IPS-18c (cell line): Measurements from ENCODE around the gene ROR2.

ENCODE experiments used
- H3K4me3 ChIP-seq: 2 replicates; pipeline ENCODE4 v1.7.0; 2013; ENCODE audit warnings: low read depth, mild to moderate bottlenecking, low read length, moderate library complexity; ENCODE audit not compliant: insufficient read depth
- H3K9me3 ChIP-seq: one replicate; pipeline ENCODE4 v1.6.1; 2013; ENCODE audit warnings: mild to moderate bottlenecking, low read length, moderate library complexity; ENCODE audit not compliant: control insufficient read depth, insufficient read depth

Gene ROR2

GRCh38 chr9:91771864-91772263 lies 178.2 kb downstream of the ROR2 start:
- Histone ChIP-seq H3K4me3 (no peak overlapping the region), H3K9me3 (no peaks in the 10 kb centered on the region)

DNA sequence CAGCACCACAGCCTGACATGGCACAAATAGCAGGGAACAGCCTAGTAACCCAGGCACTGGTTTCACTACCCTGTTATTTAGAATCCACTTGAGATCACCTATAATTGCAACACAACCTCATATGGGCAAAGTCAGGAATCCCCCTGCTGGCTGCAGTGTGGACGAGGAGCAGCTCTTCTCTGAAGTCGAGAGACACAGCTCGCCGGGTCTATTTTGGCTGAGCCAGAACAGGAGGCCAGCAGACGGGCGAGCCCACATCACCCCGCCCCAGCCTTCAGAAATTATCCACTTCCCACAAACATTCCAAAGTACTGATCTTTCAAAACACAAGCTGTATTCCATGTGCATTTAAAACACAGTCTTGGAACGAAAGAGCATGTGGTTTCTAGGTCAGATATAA lies 179.0 kb downstream of the ROR2 start:
- H3K4me3 ChIP-seq: no peak overlapping the region
- H3K9me3 ChIP-seq: no peaks in the 10 kb centered on the region

DNA sequence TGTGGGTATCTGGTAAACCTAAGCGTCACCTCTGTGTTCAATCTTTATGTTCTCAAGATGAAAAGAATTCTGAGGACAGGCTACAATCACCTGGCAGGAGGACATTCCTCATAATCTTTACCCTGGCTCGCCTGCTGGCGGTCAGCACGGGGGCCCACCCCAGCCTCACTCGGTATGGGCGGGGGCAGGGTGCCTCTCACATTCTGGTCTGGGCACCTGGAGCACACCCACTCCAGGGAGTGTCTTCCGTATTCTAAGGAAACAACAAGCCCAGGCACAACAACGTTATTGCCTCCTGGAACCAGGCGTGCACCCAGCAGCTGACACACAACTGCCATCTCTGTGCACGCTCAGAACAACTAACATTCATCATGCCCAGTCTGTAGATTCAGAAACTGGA lies 179.8 kb downstream of the ROR2 start:
- H3K9me3 ChIP-seq: no peaks in the 10 kb centered on the region
- H3K4me3 ChIP-seq: no peak overlapping the region

GRCh38 chr9:91768977-91769916 lies 180.8 kb downstream of the ROR2 start:
- Histone ChIP-seq H3K4me3 (no peak overlapping the region), H3K9me3 (no peaks in the 10 kb centered on the region)

DNA sequence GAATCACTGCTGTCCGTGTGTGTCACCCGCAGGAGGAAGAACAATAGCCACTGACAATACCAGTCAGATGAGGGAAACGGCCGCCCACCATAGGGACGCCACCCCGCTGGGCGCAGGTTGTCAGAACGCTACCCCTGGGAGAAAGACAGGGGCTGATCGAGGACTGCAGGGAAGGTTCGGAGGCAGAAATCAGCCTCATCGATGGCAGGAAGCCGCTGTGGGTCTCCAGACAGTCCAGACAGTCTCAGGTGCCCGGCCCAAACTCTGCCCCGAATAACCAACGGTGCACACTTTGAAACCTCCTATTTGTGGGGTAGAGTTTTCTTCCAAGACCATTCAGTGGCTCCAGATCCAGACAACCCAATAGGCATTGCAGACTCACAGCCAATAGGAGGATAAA lies 181.5 kb downstream of the ROR2 start:
- H3K4me3 ChIP-seq: no peak overlapping the region

GRCh38 chr9:91766315-91767069 lies 183.5 kb downstream of the ROR2 start:
- H3K4me3 ChIP-seq: no peak overlapping the region

More for the DNA sequence above, 181.5 kb downstream of the ROR2 start:
- no peaks in the 10 kb centered on the region for H3K9me3 ChIP-seq

GRCh38 chr9:91765296-91765695 lies 184.7 kb downstream of the ROR2 start:
- Histone ChIP-seq H3K4me3 (no peak overlapping the region), H3K9me3 (no peaks in the 10 kb centered on the region)

More at GRCh38 chr9:91766315-91767069, 183.5 kb downstream of the ROR2 start:
- H3K9me3 ChIP-seq: no peaks in the 10 kb centered on the region

DNA sequence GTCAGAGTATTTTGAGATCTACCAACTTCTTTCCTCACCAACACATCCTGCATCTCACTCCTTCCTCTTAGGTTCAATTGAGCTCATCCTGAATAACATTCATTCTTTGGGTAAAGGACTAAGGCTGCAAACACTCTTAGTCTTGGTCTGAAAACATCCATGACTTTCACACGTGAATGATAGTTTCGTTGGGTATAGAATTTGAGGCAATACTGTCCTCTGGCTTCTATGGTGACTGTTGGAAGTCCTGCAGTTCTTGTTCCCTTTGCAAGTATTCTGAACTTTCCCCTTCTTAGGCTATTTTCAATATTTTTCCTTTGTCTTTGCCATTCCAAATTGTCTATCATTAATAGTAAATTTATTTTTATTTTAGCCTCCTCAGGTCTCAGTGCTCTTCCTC lies 185.4 kb downstream of the ROR2 start:
- Histone ChIP-seq H3K9me3 (no peaks in the 10 kb centered on the region), H3K4me3 (no peak overlapping the region)

GRCh38 chr9:91761362-91761761 lies 188.7 kb downstream of the ROR2 start:
- H3K9me3 ChIP-seq: no peaks in the 10 kb centered on the region
- no peak overlapping the region for H3K4me3 ChIP-seq

DNA sequence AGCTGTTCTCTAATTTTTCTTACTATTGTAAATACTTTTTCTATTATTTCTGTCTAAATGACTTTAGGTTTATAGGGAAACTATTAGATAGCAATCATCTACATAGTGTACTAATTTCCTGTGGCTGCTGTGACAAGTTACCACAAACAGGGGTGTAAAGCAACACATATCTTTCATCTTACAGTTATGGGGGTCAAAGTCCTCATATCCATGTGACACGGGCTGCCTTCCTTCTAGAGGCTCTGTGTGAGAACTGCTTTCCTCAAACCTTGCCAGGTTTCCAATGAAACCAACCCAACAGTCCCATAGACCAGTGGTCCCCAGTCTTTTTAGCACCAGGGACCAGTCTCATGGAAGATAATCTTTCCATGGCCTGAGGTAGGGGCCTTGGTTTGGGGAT lies 189.1 kb downstream of the ROR2 start:
- Histone ChIP-seq H3K4me3 (no peak overlapping the region), H3K9me3 (no peaks in the 10 kb centered on the region)

DNA sequence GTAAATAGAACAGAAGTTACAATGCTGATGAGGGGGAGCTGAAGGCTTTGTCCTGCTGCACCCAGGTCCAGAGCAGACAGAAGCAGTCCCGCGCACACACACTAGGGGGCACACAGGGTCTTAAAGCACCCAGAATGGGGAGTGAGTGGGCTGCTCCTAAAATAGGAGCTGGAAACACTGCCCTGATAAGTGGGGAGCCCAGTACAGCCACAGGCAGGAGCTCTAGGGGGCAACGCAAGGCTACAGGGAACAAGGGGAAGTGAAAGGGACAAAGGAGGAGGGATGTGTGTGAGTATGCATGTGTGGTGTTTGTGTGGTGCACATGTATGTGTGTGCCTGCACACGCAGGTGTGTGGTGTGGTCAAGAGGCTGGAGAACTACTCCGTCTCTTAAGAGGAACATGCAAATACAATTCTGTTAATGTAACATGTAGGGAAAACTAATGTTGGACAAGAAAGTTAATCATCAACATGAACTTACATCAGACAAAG lies 191.5 kb downstream of the ROR2 start:
- no peaks in the 10 kb centered on the region for H3K9me3 ChIP-seq
- H3K4me3 ChIP-seq: no peak overlapping the region

- Histone ChIP-seq H3K4me3 (no peak overlapping the region), H3K9me3 (no peaks in the 10 kb centered on the region)
Observed at GRCh38 chr9:91757782-91758181, 192.2 kb downstream of the ROR2 start.

- H3K4me3 ChIP-seq: no peak overlapping the region
- H3K9me3 ChIP-seq: no peaks in the 10 kb centered on the region
Observed at GRCh38 chr9:91756510-91756780, 193.6 kb downstream of the ROR2 start.

DNA sequence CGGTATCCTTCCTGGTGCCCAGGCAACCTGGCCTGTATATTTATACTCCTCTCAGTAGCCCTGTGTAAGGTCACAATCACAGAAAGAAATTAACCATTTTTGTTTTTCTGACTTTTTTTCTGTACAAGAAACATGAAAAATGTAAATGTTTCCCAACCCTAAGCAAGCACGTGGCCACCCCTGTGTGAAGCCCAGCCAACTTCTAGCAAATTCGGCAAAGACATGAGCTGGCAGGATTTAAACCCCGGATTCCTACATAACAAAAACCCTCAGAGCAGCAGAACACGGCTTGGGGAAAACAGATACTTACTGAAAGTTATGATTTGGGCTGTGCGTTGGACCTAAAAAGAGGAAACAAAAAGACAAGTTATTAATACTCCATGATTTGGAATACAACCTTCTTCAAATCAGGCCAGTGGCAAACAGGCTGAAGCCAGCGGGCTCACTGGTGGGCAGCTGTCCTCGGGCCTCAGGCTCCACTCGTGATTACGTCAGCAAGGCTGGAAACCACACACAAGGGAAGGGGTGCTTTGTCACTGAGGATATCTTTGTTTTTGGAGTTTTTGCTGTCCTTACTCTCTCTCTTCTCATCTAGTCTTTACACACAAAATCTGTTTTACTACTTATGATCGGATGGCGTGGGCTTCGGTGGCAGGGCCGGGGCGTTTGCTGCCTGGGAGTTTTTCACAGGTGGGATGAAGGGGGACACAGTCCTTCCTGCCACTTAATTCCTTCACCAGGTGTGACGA lies 194.1 kb downstream of the ROR2 start:
- no peak overlapping the region for H3K4me3 ChIP-seq

DNA sequence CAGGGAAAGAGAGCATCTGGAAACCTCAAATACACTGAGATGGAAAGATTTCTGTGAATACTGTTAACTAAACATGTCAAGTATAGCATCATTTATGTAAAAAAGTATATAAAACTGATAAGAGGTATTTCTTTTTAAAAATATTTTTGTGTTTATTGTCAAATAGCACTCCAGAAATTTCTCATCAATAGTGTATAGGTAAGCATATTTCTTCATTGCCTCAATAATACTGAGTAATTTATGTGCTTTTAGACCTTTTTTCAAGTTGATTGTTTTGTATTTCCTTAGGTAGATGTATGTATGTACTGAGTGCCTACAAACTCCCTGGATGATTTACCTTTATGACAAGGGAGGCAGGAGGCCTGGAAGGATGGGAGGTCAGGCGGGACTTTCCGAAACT lies 196.3 kb downstream of the ROR2 start:
- Histone ChIP-seq H3K9me3 (no peaks in the 10 kb centered on the region), H3K4me3 (no peak overlapping the region)

More for the DNA sequence above, 194.1 kb downstream of the ROR2 start:
- H3K9me3 ChIP-seq: no peaks in the 10 kb centered on the region

GRCh38 chr9:91751922-91752321 lies 198.1 kb downstream of the ROR2 start:
- H3K9me3 ChIP-seq: no peaks in the 10 kb centered on the region
- no peak overlapping the region for H3K4me3 ChIP-seq

DNA sequence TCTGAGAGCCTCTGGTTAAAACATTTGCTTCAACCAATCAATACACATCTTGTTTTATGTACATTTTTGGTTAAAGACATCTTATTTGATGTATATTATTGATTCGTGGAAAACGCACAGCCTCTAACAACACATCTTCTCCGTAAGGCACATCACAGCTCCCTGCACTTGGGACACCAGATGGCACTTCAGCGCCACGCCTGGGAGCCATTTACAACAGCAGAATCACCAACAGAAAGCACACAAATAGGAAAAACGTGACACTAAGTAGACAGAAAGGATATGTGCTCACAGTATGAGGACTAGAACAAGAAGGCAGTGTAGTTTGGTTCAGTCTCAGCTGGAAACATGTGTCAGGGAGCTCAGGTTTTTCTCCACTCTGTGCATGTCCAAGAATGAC lies 199.7 kb downstream of the ROR2 start:
- Histone ChIP-seq H3K9me3 (no peaks in the 10 kb centered on the region), H3K4me3 (no peak overlapping the region)
